Liver (tissue), 3 donors: ENCODE data around the gene PCNX2.

ENCODE experiments used
- GABPA ChIP-seq, 2 donors: IDR thresholded peaks in 1 of 2; conservative IDR thresholded peaks in 1 of 2; 2 replicates each; pipeline ENCODE4 v1.6.1; 2016; ENCODE audit warnings: antibody characterized with exemption in 2 of 2, mild to moderate bottlenecking in 1 of 2, moderate library complexity in 1 of 2
- RAD21 ChIP-seq, 2 donors: IDR thresholded peaks; 2 replicates each; pipeline ENCODE4 v1.6.1; 2016; ENCODE audit warnings: antibody characterized with exemption in 2 of 2, mild to moderate bottlenecking in 2 of 2
- SP1 ChIP-seq: IDR thresholded peaks from 2 replicates; pipeline ENCODE4 v1.6.1; 2018; ENCODE audit warnings: antibody characterized with exemption, mild to moderate bottlenecking
- TF ChIP-seq, protein P1 (sequence below): fragments of 150-350 bp; IDR thresholded peaks from 2 replicates; pipeline ENCODE4 v1.5.1; 2017; ENCODE audit warnings: improper control_type of control experiment, low read depth, low read length; ENCODE audit not compliant: missing input control
- TF ChIP-seq, protein P2 (sequence below): IDR thresholded peaks from 2 replicates; pipeline ENCODE4 v1.6.1; 2016; ENCODE audit warnings: antibody characterized with exemption, mild to moderate bottlenecking
- donor health status: healthy.
- donor health status: healthy.

DNA sequence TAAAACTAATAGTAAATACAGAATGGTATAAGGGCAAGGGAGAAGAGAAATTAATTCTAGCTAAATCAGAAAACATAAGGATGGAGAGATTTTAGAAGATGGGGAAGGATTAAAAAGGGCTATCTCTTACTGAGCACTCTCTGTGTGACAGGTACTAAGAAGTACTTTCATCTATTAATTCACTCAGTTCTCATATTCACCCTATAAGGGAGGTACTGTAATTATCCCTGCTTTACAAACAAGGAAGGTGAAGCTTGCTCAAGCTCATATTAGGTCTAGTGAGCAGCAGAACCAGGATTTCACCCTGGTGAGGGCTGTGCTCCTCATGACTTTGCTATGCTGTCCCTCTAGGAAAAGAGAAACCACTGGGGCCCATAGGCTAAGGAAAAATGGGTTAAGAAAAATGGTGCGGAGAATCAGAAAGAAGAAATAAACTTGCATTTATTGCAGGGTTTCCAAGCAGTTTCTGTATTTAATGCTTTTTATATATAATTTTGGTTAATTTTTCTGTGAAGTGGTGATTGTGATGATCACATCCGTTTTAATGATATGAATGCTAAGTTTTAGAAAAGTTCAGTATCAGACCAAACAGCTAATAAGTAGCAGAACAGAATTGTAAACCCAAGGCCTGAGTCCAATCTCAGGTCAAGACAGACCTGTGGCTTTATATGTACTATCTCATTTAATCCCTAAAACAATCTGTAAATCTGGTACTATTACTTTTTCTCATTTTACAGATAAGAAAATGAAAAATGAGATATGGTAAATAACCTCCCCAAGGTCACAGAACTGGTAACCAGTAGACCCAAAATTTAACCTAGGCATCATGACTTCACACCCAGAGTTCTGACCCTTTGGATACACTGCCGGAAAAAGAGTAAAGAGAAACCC lies 1.7 kb downstream of the PCNX2 start:
- TF ChIP-seq, protein P1, sequence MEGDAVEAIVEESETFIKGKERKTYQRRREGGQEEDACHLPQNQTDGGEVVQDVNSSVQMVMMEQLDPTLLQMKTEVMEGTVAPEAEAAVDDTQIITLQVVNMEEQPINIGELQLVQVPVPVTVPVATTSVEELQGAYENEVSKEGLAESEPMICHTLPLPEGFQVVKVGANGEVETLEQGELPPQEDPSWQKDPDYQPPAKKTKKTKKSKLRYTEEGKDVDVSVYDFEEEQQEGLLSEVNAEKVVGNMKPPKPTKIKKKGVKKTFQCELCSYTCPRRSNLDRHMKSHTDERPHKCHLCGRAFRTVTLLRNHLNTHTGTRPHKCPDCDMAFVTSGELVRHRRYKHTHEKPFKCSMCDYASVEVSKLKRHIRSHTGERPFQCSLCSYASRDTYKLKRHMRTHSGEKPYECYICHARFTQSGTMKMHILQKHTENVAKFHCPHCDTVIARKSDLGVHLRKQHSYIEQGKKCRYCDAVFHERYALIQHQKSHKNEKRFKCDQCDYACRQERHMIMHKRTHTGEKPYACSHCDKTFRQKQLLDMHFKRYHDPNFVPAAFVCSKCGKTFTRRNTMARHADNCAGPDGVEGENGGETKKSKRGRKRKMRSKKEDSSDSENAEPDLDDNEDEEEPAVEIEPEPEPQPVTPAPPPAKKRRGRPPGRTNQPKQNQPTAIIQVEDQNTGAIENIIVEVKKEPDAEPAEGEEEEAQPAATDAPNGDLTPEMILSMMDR, result no peak
- TF ChIP-seq, protein P2, sequence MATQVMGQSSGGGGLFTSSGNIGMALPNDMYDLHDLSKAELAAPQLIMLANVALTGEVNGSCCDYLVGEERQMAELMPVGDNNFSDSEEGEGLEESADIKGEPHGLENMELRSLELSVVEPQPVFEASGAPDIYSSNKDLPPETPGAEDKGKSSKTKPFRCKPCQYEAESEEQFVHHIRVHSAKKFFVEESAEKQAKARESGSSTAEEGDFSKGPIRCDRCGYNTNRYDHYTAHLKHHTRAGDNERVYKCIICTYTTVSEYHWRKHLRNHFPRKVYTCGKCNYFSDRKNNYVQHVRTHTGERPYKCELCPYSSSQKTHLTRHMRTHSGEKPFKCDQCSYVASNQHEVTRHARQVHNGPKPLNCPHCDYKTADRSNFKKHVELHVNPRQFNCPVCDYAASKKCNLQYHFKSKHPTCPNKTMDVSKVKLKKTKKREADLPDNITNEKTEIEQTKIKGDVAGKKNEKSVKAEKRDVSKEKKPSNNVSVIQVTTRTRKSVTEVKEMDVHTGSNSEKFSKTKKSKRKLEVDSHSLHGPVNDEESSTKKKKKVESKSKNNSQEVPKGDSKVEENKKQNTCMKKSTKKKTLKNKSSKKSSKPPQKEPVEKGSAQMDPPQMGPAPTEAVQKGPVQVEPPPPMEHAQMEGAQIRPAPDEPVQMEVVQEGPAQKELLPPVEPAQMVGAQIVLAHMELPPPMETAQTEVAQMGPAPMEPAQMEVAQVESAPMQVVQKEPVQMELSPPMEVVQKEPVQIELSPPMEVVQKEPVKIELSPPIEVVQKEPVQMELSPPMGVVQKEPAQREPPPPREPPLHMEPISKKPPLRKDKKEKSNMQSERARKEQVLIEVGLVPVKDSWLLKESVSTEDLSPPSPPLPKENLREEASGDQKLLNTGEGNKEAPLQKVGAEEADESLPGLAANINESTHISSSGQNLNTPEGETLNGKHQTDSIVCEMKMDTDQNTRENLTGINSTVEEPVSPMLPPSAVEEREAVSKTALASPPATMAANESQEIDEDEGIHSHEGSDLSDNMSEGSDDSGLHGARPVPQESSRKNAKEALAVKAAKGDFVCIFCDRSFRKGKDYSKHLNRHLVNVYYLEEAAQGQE, result no peak
- TF ChIP-seq SP1, result no peak
- no peak for TF ChIP-seq RAD21 (IDR thresholded peaks at IDR 0.05)
- no peak for TF ChIP-seq GABPA (IDR thresholded peaks at IDR 0.05 in 1 of 2, conservative IDR thresholded peaks at IDR 0.05 in 1 of 2)
